Hippocampal formation (tissue), 2 donors: ENCODE measurements around the gene ZBTB2.

Source experiments
- DNase-seq, 2 donors: peaks; one replicate each; lab custom pipeline; 2025; lab: John Stamatoyannopoulos, UW

ZBTB2 gene, protein sequence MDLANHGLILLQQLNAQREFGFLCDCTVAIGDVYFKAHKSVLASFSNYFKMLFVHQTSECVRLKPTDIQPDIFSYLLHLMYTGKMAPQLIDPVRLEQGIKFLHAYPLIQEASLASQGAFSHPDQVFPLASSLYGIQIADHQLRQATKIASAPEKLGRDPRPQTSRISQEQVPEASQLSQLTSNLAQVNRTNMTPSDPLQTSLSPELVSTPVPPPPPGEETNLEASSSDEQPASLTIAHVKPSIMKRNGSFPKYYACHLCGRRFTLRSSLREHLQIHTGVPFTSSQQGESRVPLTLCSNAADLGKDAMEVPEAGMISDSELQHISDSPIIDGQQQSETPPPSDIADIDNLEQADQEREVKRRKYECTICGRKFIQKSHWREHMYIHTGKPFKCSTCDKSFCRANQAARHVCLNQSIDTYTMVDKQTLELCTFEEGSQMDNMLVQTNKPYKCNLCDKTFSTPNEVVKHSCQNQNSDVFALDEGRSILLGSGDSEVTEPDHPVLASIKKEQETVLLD

DNA sequence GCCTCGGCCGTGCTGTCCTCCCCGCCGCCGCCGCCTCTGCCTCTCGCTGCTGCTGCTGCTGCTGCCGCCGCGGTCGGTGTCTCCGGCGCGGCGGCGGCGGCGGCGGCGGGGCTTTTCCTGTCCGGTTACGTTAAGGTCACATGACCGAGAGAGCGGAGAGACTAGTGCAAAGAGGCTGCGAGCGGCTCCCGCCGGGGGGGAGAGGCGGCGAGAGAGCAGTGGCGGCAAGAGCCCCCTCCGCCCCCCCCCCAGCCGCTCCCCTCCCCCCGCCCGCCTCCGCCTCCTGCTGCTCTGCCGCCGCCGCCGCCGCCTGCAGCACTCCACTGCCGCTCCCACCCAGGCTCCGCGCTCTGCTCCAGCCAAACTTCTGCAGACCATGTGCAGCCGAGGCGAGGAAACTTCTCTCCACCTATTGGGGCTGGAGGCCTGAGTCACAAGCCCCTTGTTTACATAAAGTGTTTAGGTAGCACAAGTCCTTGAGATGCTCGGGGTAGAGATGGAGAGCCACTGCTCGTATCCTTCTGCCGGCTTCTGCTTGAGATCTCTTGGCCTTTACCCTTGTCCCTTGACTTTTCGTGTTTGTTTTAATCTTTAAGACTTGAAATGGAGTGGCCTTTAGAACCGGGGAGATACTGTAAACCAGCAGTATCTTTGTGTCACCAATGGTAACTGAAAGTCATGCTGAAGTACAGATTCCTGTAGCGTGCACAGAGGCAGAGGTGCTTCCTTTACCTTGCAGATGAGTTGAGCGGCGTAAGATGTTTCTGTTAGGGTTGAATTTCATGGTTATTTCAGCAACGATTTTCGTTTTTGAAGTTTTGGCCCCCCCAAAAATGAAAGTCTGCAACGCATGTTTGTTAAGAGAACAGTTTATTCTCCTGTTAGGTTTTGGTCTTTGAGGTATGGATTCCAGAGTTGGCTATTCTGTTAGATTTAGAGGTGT lies at the start of gene ZBTB2:
Gene ZBTB2, minus strand, starts transcription at position 89 of the 943 bp plus-strand sequence. CDS start 17,922 bp downstream, outside the sequence.
- peak; percentile 56 to 75 for DNase-seq

DNA sequence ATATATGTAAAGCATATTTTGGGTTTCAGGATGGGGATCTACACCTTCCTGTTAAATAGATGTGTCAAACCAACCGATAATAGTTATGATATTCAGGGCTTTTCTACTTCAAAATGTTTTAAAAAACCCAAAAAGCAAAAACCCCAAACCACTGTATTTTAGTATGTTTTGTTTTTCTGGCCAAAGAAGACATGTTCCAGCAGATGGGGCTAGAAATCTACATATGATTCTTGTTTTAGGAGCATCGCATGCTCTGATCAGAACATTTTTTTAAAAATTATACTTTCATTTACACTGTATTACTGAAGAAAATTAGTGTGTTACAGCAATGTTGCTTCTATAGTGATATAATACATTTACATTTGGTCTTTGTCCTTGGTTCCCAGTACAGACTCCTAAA lies 49.6 kb upstream of the ZBTB2 start:
- DNase-seq = no peak

DNA sequence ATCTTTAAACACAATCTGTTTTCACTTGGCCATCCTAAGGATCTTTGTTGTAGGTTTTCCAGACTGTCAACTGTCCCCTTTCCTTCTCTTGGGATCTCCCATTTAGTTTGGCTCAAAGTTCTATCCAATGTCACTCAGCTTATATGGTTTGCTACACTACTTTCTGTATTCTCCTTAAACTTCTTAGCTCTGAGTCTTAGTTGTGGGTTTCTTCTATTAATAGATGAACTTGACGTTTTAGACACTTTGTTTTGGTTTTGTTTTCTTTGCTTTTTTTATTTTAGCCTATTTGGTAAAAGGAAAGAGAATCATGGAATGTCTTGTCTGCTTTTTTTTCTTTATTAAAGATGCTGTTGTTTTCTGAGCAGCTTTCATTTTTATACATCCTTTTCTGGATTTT lies 49.1 kb upstream of the ZBTB2 start:
- DNase-seq = no peak

DNA sequence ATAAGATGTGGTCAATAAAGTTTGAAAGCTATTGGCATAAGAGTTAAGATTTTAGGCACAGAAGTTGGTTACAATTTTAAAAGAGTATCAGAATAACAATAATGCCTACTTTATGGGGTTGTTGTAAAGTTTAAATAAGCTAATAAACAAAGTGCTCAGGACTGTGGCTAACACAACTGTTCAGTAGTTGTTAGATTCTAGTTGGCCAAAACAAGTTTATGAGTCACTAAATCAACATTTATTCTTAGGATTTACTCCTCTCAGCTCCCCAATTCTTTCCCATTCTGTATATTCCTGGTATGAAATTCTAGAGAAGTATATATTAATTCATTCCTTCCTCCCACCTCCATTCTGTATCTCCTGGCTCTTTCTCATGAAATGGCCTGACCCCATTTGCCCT lies 46.0 kb upstream of the ZBTB2 start:
- DNase-seq = no peak

DNA sequence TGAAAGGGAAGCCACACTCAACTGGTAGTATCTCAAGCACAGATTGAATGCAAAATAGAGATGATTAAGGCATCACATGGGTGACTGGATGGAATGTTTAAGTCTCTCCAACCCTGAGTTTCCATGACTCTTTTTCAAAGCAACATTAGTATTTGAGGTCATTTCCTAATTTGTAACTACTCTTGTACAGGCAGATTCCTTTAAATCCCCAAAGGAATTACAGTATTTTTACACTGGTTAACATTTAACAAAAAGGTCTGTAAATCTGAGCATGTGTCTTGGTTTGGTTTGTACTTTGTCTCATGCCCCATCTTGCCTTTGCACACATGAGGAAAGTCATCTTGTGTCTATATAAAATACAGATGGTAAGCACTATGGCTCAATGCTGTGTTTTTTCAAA lies 45.4 kb upstream of the ZBTB2 start:
- DNase-seq = no peak

DNA sequence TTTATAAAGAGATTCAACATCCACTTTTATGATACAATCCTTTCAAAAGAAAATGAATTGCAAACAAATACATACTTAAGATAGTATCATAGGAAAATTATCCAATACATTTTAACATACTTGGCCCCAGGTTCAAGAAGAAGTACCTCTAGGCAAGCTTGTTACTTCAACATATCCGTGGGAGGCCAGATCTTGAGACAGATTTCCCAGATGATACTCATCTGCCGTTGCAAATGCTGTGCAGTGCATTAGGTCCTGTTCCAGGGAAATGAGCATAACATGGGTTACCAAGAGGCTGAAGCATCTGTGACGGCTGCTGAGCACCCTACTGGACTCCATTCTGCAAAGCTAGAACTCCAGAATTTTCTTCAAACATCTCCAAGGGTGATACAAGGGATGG lies 44.9 kb upstream of the ZBTB2 start:
- DNase-seq = no peak

DNA sequence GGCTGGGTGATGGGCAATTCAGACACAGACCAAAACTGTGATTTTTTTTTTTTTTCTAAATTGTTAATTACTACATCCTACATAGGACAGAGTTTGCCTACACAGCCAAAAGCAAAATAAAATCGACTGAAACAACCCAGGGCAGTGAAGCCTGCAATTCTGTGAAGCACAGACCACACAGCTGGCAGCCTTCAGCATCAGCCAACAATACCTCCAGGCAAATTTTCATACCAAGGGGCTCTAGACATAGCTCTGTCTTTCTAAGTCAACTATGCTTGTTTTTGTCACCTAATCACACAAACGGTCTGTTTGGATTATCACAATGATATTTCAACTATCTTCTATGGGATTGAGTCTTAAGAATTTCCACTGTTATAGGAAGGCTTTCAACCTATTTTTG lies 43.0 kb upstream of the ZBTB2 start:
- no peak for DNase-seq

DNA sequence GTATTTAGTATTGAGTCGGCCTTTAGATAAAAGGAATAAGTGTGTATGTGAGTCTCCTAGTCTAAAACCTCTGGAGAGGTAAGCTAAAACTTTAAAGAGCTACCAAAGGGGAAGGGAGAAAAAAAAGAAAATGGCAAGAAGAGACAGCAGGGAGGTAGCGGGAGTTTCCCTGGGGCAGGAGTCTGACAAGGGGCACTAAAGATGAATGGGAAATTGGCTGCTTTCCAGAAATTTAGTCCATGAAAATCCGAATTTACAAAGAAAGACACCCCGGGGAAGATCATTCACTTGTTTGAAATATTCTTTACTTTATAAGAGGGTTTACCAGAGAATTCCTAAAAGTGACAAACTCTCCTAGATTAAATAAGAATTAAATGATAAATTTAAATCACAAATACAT lies 41.3 kb upstream of the ZBTB2 start:
- no peak for DNase-seq

DNA sequence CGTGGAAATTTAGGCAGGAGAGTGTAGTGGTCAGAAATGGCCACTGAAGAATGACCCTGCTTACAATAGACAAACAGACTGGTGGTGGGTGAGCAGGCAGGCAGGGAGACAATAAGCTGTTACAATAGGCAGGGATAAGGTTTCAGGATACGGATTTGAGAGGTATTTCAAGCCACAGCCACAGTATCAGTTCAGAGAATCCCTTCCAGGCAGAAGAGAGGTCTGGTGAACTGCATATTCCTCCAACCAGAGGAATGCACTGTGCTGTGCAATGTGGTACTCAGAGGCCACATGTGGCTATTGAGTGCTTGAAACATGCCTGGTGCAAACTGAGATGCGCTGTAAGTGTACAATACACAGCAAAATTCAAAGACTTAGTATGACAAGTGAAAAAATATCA lies 40.0 kb upstream of the ZBTB2 start:
- DNase-seq = no peak

DNA sequence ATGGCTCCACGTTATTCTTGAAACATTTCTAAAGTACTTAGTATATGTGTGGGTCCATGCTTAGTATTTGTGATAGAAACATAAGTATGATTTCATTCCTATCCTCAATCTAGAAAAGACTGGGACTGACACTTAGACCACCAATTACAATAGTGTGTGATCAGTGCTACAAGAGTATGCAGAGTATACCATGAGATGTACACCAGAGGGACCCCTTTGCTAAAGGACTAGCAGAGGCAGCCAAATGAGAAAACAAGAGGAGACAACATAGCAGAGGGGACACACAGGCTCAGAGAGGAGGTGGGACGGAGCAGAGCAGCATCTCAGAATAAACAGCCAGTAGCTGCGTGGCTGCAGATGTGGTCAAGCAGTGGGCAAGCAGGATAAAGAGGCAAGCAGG lies 39.5 kb upstream of the ZBTB2 start:
- no peak for DNase-seq

DNA sequence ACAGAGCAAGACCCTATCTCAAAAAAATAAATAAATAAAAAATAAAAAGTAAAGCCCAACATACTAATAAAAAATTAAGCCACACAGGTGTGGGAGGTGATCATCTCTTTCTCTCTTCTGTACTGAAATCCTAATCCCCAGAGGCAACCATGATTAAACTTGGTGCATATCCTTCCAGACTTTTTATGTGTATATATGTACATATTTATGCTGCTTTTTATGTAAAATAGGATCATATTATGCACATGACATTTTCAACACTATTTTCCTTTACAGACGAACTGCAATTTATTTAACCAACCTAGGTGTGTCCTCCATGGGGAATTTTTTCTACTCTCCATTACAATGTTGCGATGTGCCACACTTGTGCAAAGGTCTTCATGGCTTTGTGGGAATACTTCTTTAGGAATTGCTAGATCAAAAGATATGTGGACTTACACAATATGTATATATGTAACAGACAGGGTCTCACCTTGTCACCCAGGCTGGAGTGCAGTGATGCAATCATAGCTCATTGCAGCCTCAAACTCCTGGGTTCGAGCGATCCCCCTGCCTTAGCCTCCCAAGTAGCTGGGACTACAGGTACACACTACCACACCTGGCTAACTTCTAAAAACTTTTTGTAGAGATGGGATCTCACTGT lies 36.9 kb upstream of the ZBTB2 start:
- DNase-seq = no peak

DNA sequence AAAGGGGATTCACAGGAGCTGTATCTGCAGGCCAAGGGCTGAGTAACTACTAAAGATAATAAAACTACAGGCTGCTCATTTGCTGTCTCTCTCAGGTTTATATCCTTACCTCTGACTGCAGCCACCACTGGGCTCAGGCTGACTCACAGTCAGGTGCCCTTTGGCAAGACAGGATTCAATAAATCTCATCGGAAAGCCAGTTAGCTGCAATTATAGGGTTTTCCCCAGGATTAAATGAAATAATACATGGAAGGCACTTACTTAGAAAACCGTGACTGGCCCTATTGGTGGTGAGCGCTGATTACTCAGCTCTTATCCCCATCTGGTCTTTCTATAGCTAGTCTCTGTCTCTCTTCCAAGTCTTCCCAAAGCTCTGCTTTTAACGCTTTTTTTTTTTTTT lies 34.2 kb upstream of the ZBTB2 start:
- DNase-seq = no peak

DNA sequence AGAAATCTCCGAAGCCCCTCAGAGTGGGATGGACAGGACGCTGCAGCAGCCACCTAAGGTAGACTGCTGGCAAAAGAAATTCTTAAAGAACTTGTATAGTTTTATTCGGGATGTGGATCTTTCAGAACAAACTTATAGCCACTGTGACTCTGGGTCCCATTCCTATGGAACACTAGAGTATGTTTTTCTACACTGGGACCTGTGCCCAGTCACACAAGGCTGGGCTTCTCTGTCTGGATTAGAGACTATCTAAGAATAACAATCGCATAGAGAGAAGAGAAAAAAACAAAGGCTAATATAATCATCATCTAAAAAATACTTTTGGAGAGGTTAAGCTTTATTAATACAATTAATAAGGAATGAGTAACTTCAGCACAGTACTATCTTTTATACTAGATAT lies 31.6 kb upstream of the ZBTB2 start:
- DNase-seq = peak in 1 of 2 donors; percentile 15

DNA sequence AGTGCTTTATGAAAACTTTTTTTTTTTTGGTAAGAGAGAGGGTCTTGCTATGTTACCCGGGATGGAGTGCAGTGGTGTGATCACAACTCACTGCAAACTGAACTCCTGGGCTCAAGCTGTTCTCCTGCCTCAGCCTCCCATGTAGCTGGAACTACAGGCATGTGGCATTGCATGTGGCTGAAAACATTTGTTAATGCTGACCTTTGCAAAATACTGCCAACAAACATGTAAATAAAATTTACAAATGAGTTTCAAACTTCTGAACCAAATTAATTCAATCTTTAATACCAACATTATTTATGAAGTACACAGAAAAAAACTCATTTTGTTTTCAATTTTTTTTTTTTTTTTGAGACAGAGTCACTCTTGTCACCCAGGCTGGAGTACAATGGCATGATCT lies 26.1 kb upstream of the ZBTB2 start:
- no peak for DNase-seq

DNA sequence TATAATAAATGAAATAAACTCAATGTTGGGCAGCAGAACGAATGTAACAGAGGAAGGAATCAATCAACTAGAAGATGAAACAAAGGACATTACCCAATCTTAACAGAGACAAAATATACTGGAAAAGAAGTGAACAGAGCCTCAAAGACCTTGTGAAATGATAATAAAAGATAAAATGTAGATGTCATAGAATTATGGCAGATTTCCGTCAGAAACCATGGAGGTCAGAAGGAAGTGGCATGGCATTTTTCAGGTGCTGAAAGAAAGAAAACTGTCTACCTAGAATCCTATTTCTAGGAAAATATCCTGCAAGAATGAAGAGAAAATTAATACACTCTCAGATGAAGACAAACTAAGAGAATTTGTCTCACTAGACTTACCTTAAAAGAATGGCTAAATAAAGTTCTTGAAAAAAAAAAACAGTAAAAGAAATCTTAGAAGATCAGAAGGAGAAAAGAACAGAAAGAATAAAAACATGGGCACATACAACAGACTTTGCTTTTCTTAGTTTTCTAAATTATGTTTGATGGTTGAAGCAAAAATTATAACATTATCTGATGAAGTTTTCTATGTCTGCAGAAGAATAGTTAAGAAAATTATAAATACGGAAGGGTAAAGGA lies 23.4 kb upstream of the ZBTB2 start:
- no peak for DNase-seq

DNA sequence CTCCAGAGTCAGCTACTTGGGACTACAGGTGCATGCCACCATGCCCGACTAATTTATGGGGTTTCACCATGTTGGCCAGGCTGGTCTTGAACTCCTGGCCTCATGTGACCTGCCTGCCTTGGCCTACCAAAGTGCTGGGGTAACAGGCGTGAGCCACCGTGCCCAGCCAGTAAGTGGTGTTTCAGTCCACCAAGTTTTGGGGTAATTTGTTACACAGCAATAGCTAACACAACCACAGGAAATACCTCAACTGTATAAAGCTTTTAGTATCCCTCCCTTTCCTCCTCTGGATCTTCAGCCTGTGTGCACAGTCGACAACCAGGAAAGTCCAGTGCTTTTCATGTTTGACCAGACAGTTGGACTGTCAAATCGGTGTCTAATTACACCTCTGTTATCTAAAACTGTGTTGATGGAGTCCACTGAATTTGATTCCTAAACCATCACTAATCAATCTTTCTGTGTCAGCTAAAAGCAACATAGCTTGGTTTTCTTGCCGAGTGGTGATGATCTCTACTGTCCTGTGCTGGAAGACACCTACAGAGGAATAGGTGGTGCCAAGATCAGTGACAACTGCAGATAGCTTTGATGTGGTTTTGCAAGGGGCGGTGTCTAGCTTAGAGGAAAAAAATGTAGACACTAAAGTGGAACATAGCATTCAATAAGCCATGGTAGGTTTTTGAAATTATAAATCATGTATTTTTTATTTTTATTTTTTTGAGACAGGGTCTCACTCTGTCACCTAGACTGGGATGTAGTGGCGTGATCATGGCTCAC lies 22.2 kb upstream of the ZBTB2 start:
- DNase-seq = no peak

DNA sequence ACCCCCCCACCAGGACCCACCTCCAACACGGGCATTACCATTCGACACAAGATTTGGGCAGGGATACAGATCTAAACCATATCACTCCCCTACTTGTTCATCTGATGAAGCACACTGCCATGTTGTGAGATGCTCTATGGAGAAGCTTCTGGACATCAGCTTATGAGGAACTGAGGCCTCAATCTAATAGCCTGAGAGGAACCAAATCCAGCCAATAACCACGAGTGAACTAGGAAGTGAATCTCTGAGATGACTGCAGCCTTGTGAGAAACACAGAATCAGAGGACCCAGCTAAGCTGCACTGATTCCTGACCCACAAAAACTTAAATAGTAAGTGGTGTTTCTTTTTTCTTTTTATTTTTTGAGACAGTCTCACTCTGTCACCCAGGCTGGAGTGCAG lies 21.6 kb upstream of the ZBTB2 start:
- no peak for DNase-seq

DNA sequence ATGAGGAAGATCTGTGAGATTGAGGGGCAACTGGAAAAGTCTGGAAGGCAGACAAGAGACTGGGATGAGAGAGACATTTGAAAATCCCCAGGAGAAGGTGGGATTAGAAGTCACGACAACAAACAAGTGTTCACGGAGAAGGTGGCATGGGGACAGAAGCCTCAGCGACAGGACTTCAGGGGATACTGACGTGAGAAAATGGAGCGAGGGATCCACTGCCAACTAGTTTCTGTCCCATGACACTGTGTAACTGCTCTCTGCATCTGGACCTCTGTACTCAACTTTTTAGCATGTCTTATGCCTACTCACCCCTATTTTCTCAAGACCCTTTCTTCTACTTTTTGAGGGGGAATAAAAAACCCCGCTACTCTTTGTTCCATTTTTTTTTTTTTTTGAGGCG lies 18.3 kb upstream of the ZBTB2 start:
- no peak for DNase-seq

DNA sequence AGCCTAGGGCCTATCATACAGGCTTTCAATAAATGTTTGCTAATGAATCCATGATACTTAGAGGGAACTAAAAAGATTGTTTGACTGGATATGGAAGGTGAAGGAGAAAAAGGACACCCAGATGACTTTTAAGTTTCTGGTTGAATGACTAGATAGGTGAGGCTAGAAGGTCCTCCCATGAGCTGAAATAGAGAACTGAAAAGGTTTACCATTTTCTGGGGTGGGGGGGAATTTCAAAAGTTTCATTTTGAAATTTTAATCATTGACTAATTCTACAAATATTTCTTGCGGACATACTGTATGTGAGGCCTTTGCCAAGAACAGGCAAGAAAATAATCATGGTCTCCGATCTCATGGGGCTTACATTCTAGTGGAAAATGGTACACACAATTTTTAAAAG lies 17.9 kb upstream of the ZBTB2 start:
- DNase-seq = no peak

DNA sequence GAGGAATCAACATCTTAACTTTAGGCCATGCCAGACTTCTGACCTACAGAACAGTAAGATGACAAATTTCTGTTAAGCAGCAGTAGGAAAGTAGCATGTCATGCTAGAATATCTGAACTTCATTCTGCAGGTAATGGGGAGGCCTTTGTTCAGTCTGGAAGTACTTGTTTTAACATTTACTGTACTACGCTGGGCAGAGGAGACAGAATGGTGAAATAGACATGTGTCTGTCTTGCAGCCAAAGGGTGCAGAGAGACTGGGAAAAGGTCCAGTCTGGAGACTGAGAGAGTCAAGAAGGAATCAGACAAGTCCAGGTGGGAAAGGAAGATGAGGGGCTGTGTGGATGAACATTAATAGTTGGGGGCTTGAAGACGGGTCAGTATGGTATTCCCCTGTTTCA lies 17.5 kb upstream of the ZBTB2 start:
- no peak for DNase-seq

DNA sequence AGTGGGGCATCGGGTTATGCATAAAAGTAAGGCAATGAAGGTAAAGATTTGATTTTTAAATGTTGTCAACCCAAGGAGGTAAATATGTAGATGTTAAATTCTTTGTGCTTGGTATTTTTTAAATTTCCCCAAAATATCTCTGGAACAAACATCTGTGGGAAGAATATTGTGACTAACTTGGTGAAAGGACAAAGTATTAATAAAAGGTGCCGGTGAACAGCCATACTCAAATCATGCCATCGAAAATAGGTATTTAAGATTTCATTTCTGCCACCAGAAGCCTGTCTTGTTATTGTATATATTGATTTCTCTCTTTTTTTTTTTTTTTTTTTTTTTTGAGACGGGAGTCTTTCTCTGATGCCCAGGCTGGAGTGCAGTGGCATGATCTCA lies 12.6 kb upstream of the ZBTB2 start:
- no peak for DNase-seq
